B cell (primary cell): Measurements from ENCODE around the gene TUBB4A. TPM values are rescaled to one million over a fixed set of nuclear protein-coding genes. Genes with fewer than 3 reads are reported as not detected.

ENCODE experiments used
- ATAC-seq: fragments of 200-7000 bp; cut with Tn5 transposase; one replicate; pipeline ENCODE4 v1.10.0; 2021; ENCODE audit warnings: low read depth, mild to moderate bottlenecking, moderate number of reproducible peaks, moderate library complexity
- CTCF ChIA-PET: fragments of 350-600 bp; sonication (Branson Sonifier 250); formaldehyde crosslinking; loops from one replicate; lab custom pipeline; 2021; ENCODE audit warnings: antibody characterized with exemption, inconsistent platforms; lab: Charles Lee
- POLR2A ChIA-PET: fragments of 350-600 bp; sonication (Branson Sonifier 250); formaldehyde crosslinking; loops from one replicate; lab custom pipeline; 2021; ENCODE audit warnings: antibody characterized with exemption; lab: Charles Lee
- DNase-seq: peaks from one replicate; pipeline ENCODE4 v3.0.0; 2013
- H2AFZ ChIP-seq: 2 replicates; pipeline ENCODE4 v1.6.1; 2012; ENCODE audit warnings: mild to moderate bottlenecking, low read depth, low read length; ENCODE audit not compliant: insufficient read depth, poor library complexity, severe bottlenecking
- H3K27ac ChIP-seq, 2 donors: 1 replicate in 1 of 2; 2 replicates in 1 of 2; pipeline ENCODE4 v1.5.1; 2012 to 2013; ENCODE audit warnings: low read length in 2 of 2, mild to moderate bottlenecking in 2 of 2, moderate library complexity in 1 of 2
- H3K27me3 ChIP-seq, 4 experiments: fragments of 200-600 bp in 1 of 4; sonication (generic) in 1 of 4; replicated peaks in 1 of 4; 1 replicate in 2 of 4; 2 replicates in 2 of 4; pipeline versions ENCODE4 v1.6.1 to v1.7.0; 2013 to 2016; ENCODE audit warnings: low read length in 3 of 4, mild to moderate bottlenecking in 2 of 4, mixed read lengths in 1 of 4, moderate library complexity in 1 of 4; ENCODE audit not compliant: insufficient read depth in 4 of 4, control insufficient read depth in 3 of 4; ENCODE audit errors: control extremely low read depth in 1 of 4
- H3K36me3 ChIP-seq, 2 experiments: replicated peaks in 1 of 2; 1 replicate in 1 of 2; 2 replicates in 1 of 2; pipeline versions ENCODE4 v1.6.1 to v1.7.1; 2013; ENCODE audit warnings: low read length in 1 of 2; ENCODE audit not compliant: insufficient read depth in 2 of 2, control insufficient read depth in 1 of 2; ENCODE audit errors: control extremely low read depth in 1 of 2, extremely low read depth in 1 of 2
- H3K4me1 ChIP-seq, 2 donors: fragments of 200-600 bp in 1 of 2; sonication (generic) in 1 of 2; 1 replicate in 1 of 2; 2 replicates in 1 of 2; pipeline versions ENCODE4 v1.5.1 to v1.6.1; 2013 to 2017; ENCODE audit warnings: low read length in 2 of 2; ENCODE audit not compliant: control insufficient read depth in 2 of 2, insufficient read depth in 2 of 2
- H3K4me2 ChIP-seq: replicated peaks from 2 replicates; pipeline ENCODE3; 2012; ENCODE audit warnings: mild to moderate bottlenecking, low read depth, low read length; ENCODE audit not compliant: poor library complexity, severe bottlenecking
- H3K4me3 ChIP-seq, 5 experiments: fragments of 200-600 bp in 1 of 5; sonication (generic) in 1 of 5; 1 replicate in 3 of 5; 2 replicates in 2 of 5; pipeline versions ENCODE4 v1.5.1 to v1.7.0; 2011 to 2016; ENCODE audit warnings: low read length in 4 of 5, mild to moderate bottlenecking in 4 of 5, low read depth in 2 of 5, control low read depth in 1 of 5, moderate library complexity in 1 of 5; ENCODE audit not compliant: insufficient read depth in 1 of 5; ENCODE audit errors: control extremely low read depth in 1 of 5, extremely low read depth in 1 of 5
- H3K79me2 ChIP-seq: fragments of 200-600 bp; sonication (generic); one replicate; pipeline ENCODE4 v1.6.0; 2016; ENCODE audit warnings: low read length; ENCODE audit not compliant: control insufficient read depth, insufficient read depth
- H3K9ac ChIP-seq: fragments of 200-600 bp; sonication (generic); 2 replicates; pipeline ENCODE4 v1.6.1; 2017; ENCODE audit warnings: mild to moderate bottlenecking, low read length, moderate library complexity
- H3K9me3 ChIP-seq, 3 donors: one replicate each; pipeline versions ENCODE4 v1.6.1 to v1.7.1; 2013; ENCODE audit warnings: low read length in 2 of 3; ENCODE audit not compliant: control insufficient read depth in 2 of 3, insufficient read depth in 1 of 3; ENCODE audit errors: control extremely low read depth in 1 of 3
- H4K20me1 ChIP-seq: 2 replicates; pipeline ENCODE4 v1.6.0; 2012; ENCODE audit warnings: mild to moderate bottlenecking, low read length; ENCODE audit not compliant: insufficient read depth, control insufficient read depth, poor library complexity, severe bottlenecking
- H3K27ac Mint-ChIP-seq: one replicate; pipeline ENCODE4 v1.8.0; 2021; ENCODE audit warnings: mixed read lengths
- H3K27me3 Mint-ChIP-seq: one replicate; pipeline ENCODE4 v1.8.0; 2021; ENCODE audit warnings: mixed read lengths
- H3K4me1 Mint-ChIP-seq: one replicate; pipeline ENCODE4 v1.8.0; 2021; ENCODE audit warnings: mixed read lengths
- H3K4me3 Mint-ChIP-seq: one replicate; pipeline ENCODE4 v1.8.0; 2021; ENCODE audit warnings: mixed read lengths
- H3K9me3 Mint-ChIP-seq: one replicate; pipeline ENCODE4 v1.8.0; 2022; ENCODE audit warnings: mixed read lengths; ENCODE audit not compliant: insufficient read depth
- EZH2 ChIP-seq: IDR thresholded peaks from 2 replicates; pipeline ENCODE4 v1.6.1; 2012; ENCODE audit warnings: borderline replicate concordance, low read depth, mild to moderate bottlenecking, moderate library complexity, low read length; ENCODE audit not compliant: insufficient read depth, poor library complexity, severe bottlenecking
- WGBS: methylation state at CpG from one replicate; pipeline ENCODE4 v1.1.5; 2013; ENCODE audit warnings: missing lambda C conversion rate; ENCODE audit not compliant: insufficient coverage; 5-methylcytosine and 5-hydroxymethylcytosine counted together
- intact Hi-C: fragments of 100-400 bp; cut with micrococcal nuclease; formaldehyde crosslinking; loops from one replicate; pipeline ENCODE4 v1.10.0; 2022
- polyA plus RNA-seq: library from polyadenylated mRNA; depleted of rRNA; stranded (reverse); fragments of >200 nt; gene quantifications from 2 replicates; pipeline ENCODE4 v1.2.3, GENCODE V29; 2012
- total RNA-seq, 2 donors: library from RNA; stranded (reverse); fragments of 120-200 nt in 1 of 2; gene quantifications; 1 replicate in 1 of 2; 2 replicates in 1 of 2; pipeline versions ENCODE4 v1.2.3 to v1.2.4, GENCODE V29; 2013 to 2022
- TF ChIP-seq, protein P1 (sequence below): fragments of 200-600 bp; IDR thresholded peaks from one replicate; pipeline ENCODE4 v1.8.0; 2022; ENCODE audit warnings: antibody characterized with exemption, mild to moderate bottlenecking

Gene TUBB4A
- total and polyA plus RNA-seq, 2 donors (not counting 1 experiment from before 2014, with no cell fraction given) = 3.9 to 21.9 TPM

DNA sequence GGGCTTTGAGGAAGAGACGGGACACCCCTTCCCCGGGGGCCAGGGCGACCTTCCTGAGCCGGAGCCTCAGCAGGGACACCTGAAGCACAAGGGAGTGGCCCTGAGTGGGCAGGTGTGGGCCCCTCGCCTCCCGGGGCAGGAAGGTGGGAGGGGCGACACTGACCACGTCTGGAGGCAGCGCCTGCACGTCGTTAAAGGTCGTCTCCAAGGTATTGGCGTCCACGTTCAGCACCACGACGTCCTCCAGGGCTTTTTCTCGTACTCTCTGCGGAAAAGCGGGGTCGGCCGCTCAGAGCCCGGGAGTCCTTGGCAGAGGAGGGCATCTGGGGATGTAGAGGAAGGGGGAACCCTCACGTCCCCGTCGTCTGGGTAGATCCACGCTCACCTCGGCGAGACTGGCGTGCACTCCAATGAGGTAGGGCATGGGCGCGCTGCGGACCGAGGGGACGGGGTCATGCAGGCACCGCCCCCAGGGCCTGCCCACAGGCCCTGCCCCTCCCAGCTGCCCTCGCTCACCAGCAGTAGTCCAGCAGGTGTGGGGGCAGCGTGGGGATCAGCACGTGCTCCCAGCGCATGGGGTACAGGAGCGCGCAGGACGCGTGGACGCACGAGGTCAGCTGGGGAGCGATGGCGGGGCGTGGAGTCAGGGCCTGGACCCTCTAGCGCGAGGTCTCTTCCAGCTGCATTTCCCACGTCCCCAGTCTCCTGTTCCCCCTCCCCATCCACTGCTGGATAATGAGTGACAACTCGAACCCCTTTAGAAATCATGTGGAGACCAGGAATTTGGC, 26.6 kb downstream of the TUBB4A start:
- Mint-ChIP-seq H3K27me3 (no peaks in the 10 kb centered on the region), H3K9me3 (no peaks in the 10 kb centered on the region), H3K27ac (no peak overlapping the region), H3K4me1 (peaks cover 7% of the 10 kb centered on the region), H3K4me3 (no peak overlapping the region)
- Histone ChIP-seq H3K9ac (no peak overlapping the region), H3K4me1 (peaks cover under 1 to 7% of the 10 kb centered on the region in 2 donors), H3K4me3 (no peak overlapping the region), H3K36me3 (peaks cover 0 to 63% of the 10 kb centered on the region in 2 experiments), H3K27me3 (no peaks in the 10 kb centered on the region), H3K4me2 (no peak overlapping the region), H3K27ac (no peak overlapping the region), H3K9me3 (peaks cover 0 to 11% (median 0%) of the 10 kb centered on the region in 3 donors), H4K20me1 (peaks cover 17% of the 10 kb centered on the region), H3K79me2 (peaks cover 19% of the 10 kb centered on the region), H2AFZ (no peak overlapping the region)
- TF ChIP-seq, protein P1, sequence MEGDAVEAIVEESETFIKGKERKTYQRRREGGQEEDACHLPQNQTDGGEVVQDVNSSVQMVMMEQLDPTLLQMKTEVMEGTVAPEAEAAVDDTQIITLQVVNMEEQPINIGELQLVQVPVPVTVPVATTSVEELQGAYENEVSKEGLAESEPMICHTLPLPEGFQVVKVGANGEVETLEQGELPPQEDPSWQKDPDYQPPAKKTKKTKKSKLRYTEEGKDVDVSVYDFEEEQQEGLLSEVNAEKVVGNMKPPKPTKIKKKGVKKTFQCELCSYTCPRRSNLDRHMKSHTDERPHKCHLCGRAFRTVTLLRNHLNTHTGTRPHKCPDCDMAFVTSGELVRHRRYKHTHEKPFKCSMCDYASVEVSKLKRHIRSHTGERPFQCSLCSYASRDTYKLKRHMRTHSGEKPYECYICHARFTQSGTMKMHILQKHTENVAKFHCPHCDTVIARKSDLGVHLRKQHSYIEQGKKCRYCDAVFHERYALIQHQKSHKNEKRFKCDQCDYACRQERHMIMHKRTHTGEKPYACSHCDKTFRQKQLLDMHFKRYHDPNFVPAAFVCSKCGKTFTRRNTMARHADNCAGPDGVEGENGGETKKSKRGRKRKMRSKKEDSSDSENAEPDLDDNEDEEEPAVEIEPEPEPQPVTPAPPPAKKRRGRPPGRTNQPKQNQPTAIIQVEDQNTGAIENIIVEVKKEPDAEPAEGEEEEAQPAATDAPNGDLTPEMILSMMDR = no peak
- ChIA-PET CTCF (no interaction called here), POLR2A (interaction anchor here (0.5 kb wide), 1 partner anchor 329 kb away, joined by 4 read pairs; no protein-coding TSS in a partner anchor)
- intact Hi-C loops = no loop called here
- DNase-seq (no peak), ATAC-seq (no peak)
- WGBS = 97% methylated on average over 52 of the region's 52 CpGs

DNA sequence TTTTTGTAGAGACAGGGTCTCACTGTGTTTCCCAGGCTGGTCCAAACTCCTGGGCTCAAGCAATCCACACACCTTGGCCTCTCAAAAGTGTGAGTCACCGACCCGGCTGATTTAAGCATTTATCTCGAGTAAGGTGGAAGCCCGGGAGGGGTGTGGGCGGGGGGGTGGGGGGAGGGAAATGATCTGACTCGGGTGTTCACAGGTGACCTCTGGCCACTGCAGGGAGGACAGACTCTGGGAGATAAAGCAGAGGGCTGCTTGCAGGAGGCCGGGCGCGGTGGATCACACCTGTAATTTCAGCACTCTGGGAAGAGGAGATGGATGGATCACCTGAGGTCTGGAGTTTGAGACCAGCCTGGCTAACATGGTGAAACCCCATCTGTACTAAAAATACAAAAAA, 28.5 kb downstream of the TUBB4A start:
- Mint-ChIP-seq H3K4me3 (no peak overlapping the region), H3K9me3 (no peaks in the 10 kb centered on the region), H3K27me3 (no peaks in the 10 kb centered on the region), H3K4me1 (no peaks in the 10 kb centered on the region), H3K27ac (no peak overlapping the region)
- Histone ChIP-seq H2AFZ (no peak overlapping the region), H3K27ac (no peak overlapping the region), H3K4me2 (no peak overlapping the region), H3K27me3 (no peaks in the 10 kb centered on the region), H3K4me1 (no peaks in the 10 kb centered on the region), H3K4me3 (no peak overlapping the region), H3K9ac (no peak overlapping the region), H4K20me1 (peaks cover 17% of the 10 kb centered on the region), H3K9me3 (peaks cover 0 to 11% (median 0%) of the 10 kb centered on the region in 3 donors), H3K36me3 (peaks cover 0 to 62% of the 10 kb centered on the region in 2 experiments), H3K79me2 (peaks cover 5% of the 10 kb centered on the region)
- intact Hi-C loops = no loop called here
- no peak for TF ChIP-seq EZH2
- TF ChIP-seq, protein P1 = no peak
- WGBS = 94% methylated on average over 7 of the region's 9 CpGs
- POLR2A ChIA-PET = interaction anchor here (0.6 to 0.7 kb wide), 2 partner anchors 83 to 101 kb away, joined by 5 read pairs; partner anchors contain the start of gene ALKBH7
- ATAC-seq = no peak
- DNase-seq = no peak
- CTCF ChIA-PET = no interaction called here
